SK-N-SH treated with all-trans-retinoic acid at 6 μM for 48 hours (cell line): ENCODE data around the gene PCBP3.
"Not testable (repeated sequence)": the region's sequence is repeated elsewhere in the genome, so short reads cannot be mapped to it uniquely, and the experiment has no call there.

Experiments
- ATAC-seq: fragments of 200-7000 bp; cut with Tn5 transposase; 3 replicates; pipeline ENCODE4 v1.9.1; 2020; ENCODE audit warnings: mild to moderate bottlenecking, moderate library complexity
- ARNTL ChIP-seq: fragments of 450-650 bp; formaldehyde crosslinking; IDR thresholded peaks from 2 replicates; pipeline ENCODE4 v1.5.0; 2020; ENCODE audit warnings: low read depth, mild to moderate bottlenecking, moderate library complexity, borderline replicate concordance
- BACH2 ChIP-seq: fragments of 250-450 bp; sonication (Bioruptor Pico); IDR thresholded peaks from 2 replicates; pipeline ENCODE4 v1.9.0; 2021; ENCODE audit warnings: mild to moderate bottlenecking, borderline replicate concordance
- CREB5 ChIP-seq: fragments of 250-450 bp; sonication (Bioruptor Pico); IDR thresholded peaks from 2 replicates; pipeline ENCODE4 v1.5.1; 2020; ENCODE audit warnings: low read depth, mild to moderate bottlenecking, moderate library complexity
- CSDC2 ChIP-seq: fragments of 250-450 bp; sonication (Bioruptor Pico); IDR thresholded peaks from 2 replicates; pipeline ENCODE4 v1.5.0; 2020; ENCODE audit warnings: mild to moderate bottlenecking, moderate library complexity
- CSRNP3 ChIP-seq: fragments of 250-450 bp; sonication (Bioruptor Pico); IDR thresholded peaks from 2 replicates; pipeline ENCODE4 v1.5.1; 2021; ENCODE audit warnings: mild to moderate bottlenecking, moderate library complexity
- GLIS3 ChIP-seq: fragments of 250-450 bp; sonication (Bioruptor Pico); IDR thresholded peaks from 2 replicates; pipeline ENCODE4 v1.5.0; 2020; ENCODE audit warnings: mild to moderate bottlenecking, moderate library complexity
- ISL1 ChIP-seq: fragments of 250-450 bp; sonication (Bioruptor Pico); IDR thresholded peaks from 2 replicates; pipeline ENCODE4 v2.1.2; 2022; ENCODE audit warnings: mild to moderate bottlenecking, moderate library complexity
- OSR1 ChIP-seq: fragments of 250-450 bp; sonication (Bioruptor Pico); IDR thresholded peaks from 2 replicates; pipeline ENCODE4 v1.8.0; 2022; ENCODE audit warnings: moderate library complexity, mild to moderate bottlenecking, inconsistent platforms
- PATZ1 ChIP-seq: fragments of 250-450 bp; sonication (Bioruptor Pico); IDR thresholded peaks from 2 replicates; pipeline ENCODE4 v1.8.0; 2020; ENCODE audit warnings: mild to moderate bottlenecking, moderate library complexity, borderline replicate concordance
- POU6F1 ChIP-seq: fragments of 250-450 bp; sonication (Bioruptor Pico); IDR thresholded peaks from 2 replicates; pipeline ENCODE4 v1.8.0; 2021; ENCODE audit warnings: low read depth, mild to moderate bottlenecking, moderate library complexity, borderline replicate concordance
- PPARA ChIP-seq: fragments of 250-450 bp; sonication (Bioruptor Pico); IDR thresholded peaks from 2 replicates; pipeline ENCODE4 v1.5.0; 2020; ENCODE audit warnings: mild to moderate bottlenecking, borderline replicate concordance
- RARB ChIP-seq: fragments of 250-450 bp; sonication (Bioruptor Pico); IDR thresholded peaks from 2 replicates; pipeline ENCODE4 v1.8.0; 2021; ENCODE audit warnings: mild to moderate bottlenecking, moderate library complexity
- SNAI2 ChIP-seq: fragments of 250-450 bp; sonication (Bioruptor Pico); IDR thresholded peaks from 2 replicates; pipeline ENCODE4 v1.5.0; 2020; ENCODE audit warnings: mild to moderate bottlenecking, moderate library complexity
- TCF4 ChIP-seq: fragments of 250-450 bp; sonication (Bioruptor Pico); IDR thresholded peaks from 2 replicates; pipeline ENCODE4 v1.8.0; 2021; ENCODE audit warnings: mild to moderate bottlenecking, moderate library complexity, borderline replicate concordance
- TOX ChIP-seq: fragments of 250-450 bp; sonication (Bioruptor Pico); IDR thresholded peaks from 2 replicates; pipeline ENCODE4 v1.8.0; 2021; ENCODE audit warnings: mild to moderate bottlenecking, moderate library complexity, borderline replicate concordance
- ZC3H10 ChIP-seq: fragments of 250-450 bp; sonication (Bioruptor Pico); IDR thresholded peaks from 2 replicates; pipeline ENCODE4 v1.5.1; 2021; ENCODE audit warnings: mild to moderate bottlenecking, moderate library complexity
- ZFP3 ChIP-seq: fragments of 250-450 bp; sonication (Bioruptor Pico); IDR thresholded peaks from 2 replicates; pipeline ENCODE4 v1.5.0; 2020; ENCODE audit warnings: mild to moderate bottlenecking, moderate library complexity
- ZFP30 ChIP-seq: fragments of 450-650 bp; formaldehyde crosslinking; IDR thresholded peaks from 2 replicates; pipeline ENCODE4 v1.5.0; 2022; ENCODE audit warnings: mild to moderate bottlenecking, moderate library complexity
- ZNF565 ChIP-seq: fragments of 450-650 bp; formaldehyde crosslinking; conservative IDR thresholded peaks from 2 replicates; pipeline ENCODE4 v1.5.0; 2020; ENCODE audit warnings: low read depth, mild to moderate bottlenecking, moderate library complexity
- ZNF70 ChIP-seq: fragments of 450-650 bp; formaldehyde crosslinking; IDR thresholded peaks from 2 replicates; pipeline ENCODE4 v1.5.0; 2020; ENCODE audit warnings: mild to moderate bottlenecking, moderate library complexity
- ZNF8 ChIP-seq: fragments of 450-650 bp; formaldehyde crosslinking; IDR thresholded peaks from 2 replicates; pipeline ENCODE4 v1.5.0; 2020; ENCODE audit warnings: mild to moderate bottlenecking, moderate library complexity

Gene PCBP3

GRCh38 chr21:45709173-45709572 lies 65.6 kb downstream of the PCBP3 start (continued):
- no peak for TF ChIP-seq CSRNP3
- TF ChIP-seq ISL1 (CRISPR knock-in tag) = no peak
- TF ChIP-seq ZFP3 (CRISPR knock-in tag) = no peak
- no peak for TF ChIP-seq GLIS3 (CRISPR knock-in tag)
- no peak for TF ChIP-seq TOX (CRISPR knock-in tag)
- no peak for TF ChIP-seq POU6F1
- TF ChIP-seq ZFP30 (CRISPR knock-in tag) = no peak
- no peak for TF ChIP-seq PPARA
- no peak for TF ChIP-seq ZNF8 (CRISPR knock-in tag)
- no peak for TF ChIP-seq CSDC2 (CRISPR knock-in tag)
- TF ChIP-seq, all 23 proteins: peak for 0

GRCh38 chr21:45709696-45710268 lies 66.3 kb downstream of the PCBP3 start:
- TF ChIP-seq ARNTL (CRISPR knock-in tag) (no peak), OSR1 (no peak), ZFP30 (CRISPR knock-in tag) (no peak), PATZ1 (CRISPR knock-in tag) (no peak), PPARA (no peak), ZNF70 (CRISPR knock-in tag) (no peak), CSDC2 (CRISPR knock-in tag) (no peak), CREB5 (CRISPR knock-in tag) (no peak), SNAI2 (no peak), BACH2 (CRISPR knock-in tag) (no peak), GLIS3 (CRISPR knock-in tag) (no peak), TCF4 (CRISPR knock-in tag) (no peak), ISL1 (CRISPR knock-in tag) (no peak), ZNF565 (CRISPR knock-in tag) (no peak), ZNF8 (CRISPR knock-in tag) (no peak), TOX (CRISPR knock-in tag) (no peak), RARB (CRISPR knock-in tag) (no peak)
- no peak for ATAC-seq

- not testable (repeated sequence) for ATAC-seq
Observed at GRCh38 chr21:45710306-45710705, 66.8 kb downstream of the PCBP3 start.

GRCh38 chr21:45713613-45714012 lies 70.1 kb downstream of the PCBP3 start:
- TF ChIP-seq ZNF70 (CRISPR knock-in tag) = no peak
- no peak for TF ChIP-seq GLIS3 (CRISPR knock-in tag)
- no peak for ATAC-seq

- ATAC-seq = no peak
- TF ChIP-seq RARB (CRISPR knock-in tag) = no peak
- TF ChIP-seq PATZ1 (CRISPR knock-in tag) = no peak
- no peak for TF ChIP-seq POU6F1
- no peak for TF ChIP-seq ISL1 (CRISPR knock-in tag)
- TF ChIP-seq CREB5 (CRISPR knock-in tag) = no peak
- no peak for TF ChIP-seq ZFP30 (CRISPR knock-in tag)
- no peak for TF ChIP-seq BACH2 (CRISPR knock-in tag)
- TF ChIP-seq ZC3H10 (CRISPR knock-in tag) = no peak
- TF ChIP-seq PPARA = no peak
Observed at GRCh38 chr21:45715441-45715840, 71.9 kb downstream of the PCBP3 start.
